ENCODE measurements around the gene ZSWIM4. TPM values are rescaled to one million over a fixed set of nuclear protein-coding genes. Genes with fewer than 3 reads are reported as not detected.

Gene ZSWIM4
- total and polyA plus RNA-seq, 2 of the 13 experiments (the other 11 are each of a cell fraction or from before 2014, with no cell fraction given), result 0.33 to 0.86 TPM

GRCh38 chr19:13861714-13862531 lies 66.7 kb downstream of the ZSWIM4 start (continued):
- TF ChIP-seq ZBTB34 (CRISPR knock-in tag; IDR thresholded peaks at IDR 0.05) (no peak), ZNF225 (CRISPR knock-in tag; IDR thresholded peaks at IDR 0.05) (no peak), BATF2 (CRISPR knock-in tag; IDR thresholded peaks at IDR 0.05) (no peak), U2AF2 (IDR thresholded peaks at IDR 0.05; ENCODE audit: low read depth, low read length) (no peak), ZNF124 (CRISPR knock-in tag; IDR thresholded peaks at IDR 0.05) (no peak), TARDBP (CRISPR knock-in tag; IDR thresholded peaks at IDR 0.05) (no peak), ZBTB25 (CRISPR knock-in tag; IDR thresholded peaks at IDR 0.05) (peak; percentile 67; the same call in 1 of the 2 replicates), HDAC6 (IDR thresholded peaks at IDR 0.05; ENCODE audit: low read depth, low read length) (no peak), NFYB (CRISPR knock-in tag; IDR thresholded peaks at IDR 0.05) (no peak), ZNF207 (IDR thresholded peaks at IDR 0.05; ENCODE audit: borderline replicate concordance) (no peak), ZFX (CRISPR knock-in tag; IDR thresholded peaks at IDR 0.05; ENCODE audit: low read depth) (peak; percentile 56; the same call in 1 of the 2 replicates), ZBTB33 (CRISPR knock-in tag; IDR thresholded peaks at IDR 0.05) (peak; percentile 47; the same call in 1 of the 2 replicates), AKAP8 (CRISPR knock-in tag; IDR thresholded peaks at IDR 0.05) (no peak), ZUFSP (CRISPR knock-in tag; IDR thresholded peaks at IDR 0.05; ENCODE audit: borderline replicate concordance) (no peak), SRSF4 (IDR thresholded peaks at IDR 0.05; ENCODE audit: low read depth, low read length, poor library complexity, severe bottlenecking) (no peak), ZNF670 (CRISPR knock-in tag; IDR thresholded peaks at IDR 0.05; ENCODE audit: borderline replicate concordance) (no peak), HOXA7 (CRISPR knock-in tag; IDR thresholded peaks at IDR 0.05) (no peak), ZNF7 (CRISPR knock-in tag; IDR thresholded peaks at IDR 0.05) (no peak), ZNF333 (CRISPR knock-in tag; IDR thresholded peaks at IDR 0.05; ENCODE audit: borderline replicate concordance) (0 out of 2 replicates have a peak, but pooled peaks have one; percentile 22), NR3C1 (CRISPR knock-in tag; IDR thresholded peaks at IDR 0.05) (no peak), ZNF788 (CRISPR knock-in tag; IDR thresholded peaks at IDR 0.05; ENCODE audit: borderline replicate concordance) (no peak)
